HFF-Myc (cell line): Measurements from ENCODE around the gene CHRD.

ENCODE experiments used
- DNase-seq: peaks from one replicate; pipeline ENCODE4 v3.0.0-alpha.2; 2011; ENCODE audit warnings: low read depth; ENCODE audit errors: extremely low read depth
- H3K4me3 ChIP-seq: replicated peaks from 2 replicates; pipeline ENCODE4 v1.5.1; 2011; ENCODE audit warnings: low read depth, mild to moderate bottlenecking, control low read depth, low read length
- TF ChIP-seq, protein P1 (sequence below): IDR thresholded peaks from 2 replicates; pipeline ENCODE4 v1.5.1; 2012; ENCODE audit warnings: mild to moderate bottlenecking, low read depth, low read length, control low read depth; ENCODE audit errors: missing control alignments

Gene CHRD

DNA sequence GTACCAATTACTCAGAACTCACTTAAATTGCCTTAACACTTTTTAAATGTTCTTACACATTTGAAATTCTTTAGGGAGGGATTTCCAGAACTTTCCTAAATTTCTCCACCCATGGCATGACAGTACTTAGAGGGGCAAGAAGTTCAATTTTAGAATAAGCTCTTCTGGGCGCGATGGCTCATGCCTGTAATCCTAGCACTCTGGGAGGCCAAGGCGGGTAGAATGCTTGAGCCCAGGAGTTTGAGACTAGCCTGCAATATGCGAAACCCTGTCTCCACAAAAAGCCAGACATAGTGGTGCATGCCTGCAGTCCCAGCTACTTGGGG, 31.8 kb upstream of the CHRD start:
- TF ChIP-seq, protein P1, sequence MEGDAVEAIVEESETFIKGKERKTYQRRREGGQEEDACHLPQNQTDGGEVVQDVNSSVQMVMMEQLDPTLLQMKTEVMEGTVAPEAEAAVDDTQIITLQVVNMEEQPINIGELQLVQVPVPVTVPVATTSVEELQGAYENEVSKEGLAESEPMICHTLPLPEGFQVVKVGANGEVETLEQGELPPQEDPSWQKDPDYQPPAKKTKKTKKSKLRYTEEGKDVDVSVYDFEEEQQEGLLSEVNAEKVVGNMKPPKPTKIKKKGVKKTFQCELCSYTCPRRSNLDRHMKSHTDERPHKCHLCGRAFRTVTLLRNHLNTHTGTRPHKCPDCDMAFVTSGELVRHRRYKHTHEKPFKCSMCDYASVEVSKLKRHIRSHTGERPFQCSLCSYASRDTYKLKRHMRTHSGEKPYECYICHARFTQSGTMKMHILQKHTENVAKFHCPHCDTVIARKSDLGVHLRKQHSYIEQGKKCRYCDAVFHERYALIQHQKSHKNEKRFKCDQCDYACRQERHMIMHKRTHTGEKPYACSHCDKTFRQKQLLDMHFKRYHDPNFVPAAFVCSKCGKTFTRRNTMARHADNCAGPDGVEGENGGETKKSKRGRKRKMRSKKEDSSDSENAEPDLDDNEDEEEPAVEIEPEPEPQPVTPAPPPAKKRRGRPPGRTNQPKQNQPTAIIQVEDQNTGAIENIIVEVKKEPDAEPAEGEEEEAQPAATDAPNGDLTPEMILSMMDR: no peak
- DNase-seq: no peak

DNA sequence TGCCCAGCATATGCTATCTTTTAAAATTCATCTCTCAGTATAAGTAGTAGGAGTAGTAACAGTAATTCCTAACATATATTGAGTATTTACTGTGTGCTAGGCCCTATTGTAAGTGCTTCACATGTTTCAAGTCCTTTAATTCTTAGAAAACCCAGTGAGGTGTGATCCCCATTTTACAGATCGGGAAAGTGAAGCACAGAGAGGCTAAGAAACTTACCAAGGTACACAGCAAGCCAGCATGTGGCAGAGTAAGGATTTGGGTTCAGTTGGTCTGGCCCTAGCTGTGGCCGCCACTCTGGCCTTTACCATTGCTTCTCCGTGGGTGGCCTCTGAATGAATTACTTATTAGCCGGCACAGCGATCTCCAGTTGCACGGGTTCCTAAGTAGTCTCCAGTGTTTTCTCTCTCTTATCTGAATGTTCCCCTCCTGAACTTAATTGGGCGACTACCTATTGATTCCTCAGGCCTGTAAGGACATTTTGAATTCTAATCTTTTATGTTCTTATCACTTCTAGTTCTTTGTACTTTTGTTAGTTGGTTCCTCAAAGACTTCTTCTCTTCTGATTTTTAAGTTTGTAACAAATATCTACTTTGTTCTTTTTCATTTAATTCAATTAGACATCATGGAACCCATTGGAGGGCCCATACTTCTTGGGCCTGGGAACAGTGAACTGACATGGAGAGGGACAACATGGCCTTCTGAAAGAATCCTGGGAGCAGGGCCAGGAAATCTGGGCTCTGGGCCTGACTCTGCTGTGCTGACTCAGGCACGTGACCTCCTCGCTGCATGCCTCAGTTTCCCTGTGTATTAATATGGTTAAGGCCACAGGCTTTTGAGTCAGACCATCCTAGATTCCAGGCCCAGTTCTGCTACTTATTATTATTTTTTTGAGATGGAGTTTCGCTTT, 30.0 kb upstream of the CHRD start:
- TF ChIP-seq, protein P1: no peak
- H3K4me3 ChIP-seq: no peak overlapping the region
- no peak for DNase-seq

More for the DNA sequence above, 31.8 kb upstream of the CHRD start:
- H3K4me3 ChIP-seq: no peak overlapping the region

DNA sequence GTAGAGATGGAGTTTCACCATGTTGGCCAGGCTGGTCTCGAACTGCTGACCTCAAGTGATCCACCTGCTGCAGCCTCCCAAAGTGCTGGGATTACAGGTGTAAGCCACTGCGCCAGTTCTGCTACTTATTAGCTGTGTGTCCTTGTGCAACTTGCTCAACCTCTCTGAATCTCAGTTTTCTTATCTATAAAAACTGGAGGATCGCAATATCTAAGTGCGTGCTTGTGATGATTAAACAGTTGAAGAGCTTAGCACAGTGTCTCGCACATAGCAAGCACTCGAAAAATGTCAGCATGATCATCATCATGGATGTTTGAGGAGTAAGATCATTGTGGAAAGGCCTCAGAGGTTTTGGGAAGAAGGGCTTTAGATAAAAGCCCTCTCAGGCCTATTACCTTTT, 29.2 kb upstream of the CHRD start:
- TF ChIP-seq, protein P1: no peak
- no peak overlapping the region for H3K4me3 ChIP-seq
- DNase-seq: no peak

DNA sequence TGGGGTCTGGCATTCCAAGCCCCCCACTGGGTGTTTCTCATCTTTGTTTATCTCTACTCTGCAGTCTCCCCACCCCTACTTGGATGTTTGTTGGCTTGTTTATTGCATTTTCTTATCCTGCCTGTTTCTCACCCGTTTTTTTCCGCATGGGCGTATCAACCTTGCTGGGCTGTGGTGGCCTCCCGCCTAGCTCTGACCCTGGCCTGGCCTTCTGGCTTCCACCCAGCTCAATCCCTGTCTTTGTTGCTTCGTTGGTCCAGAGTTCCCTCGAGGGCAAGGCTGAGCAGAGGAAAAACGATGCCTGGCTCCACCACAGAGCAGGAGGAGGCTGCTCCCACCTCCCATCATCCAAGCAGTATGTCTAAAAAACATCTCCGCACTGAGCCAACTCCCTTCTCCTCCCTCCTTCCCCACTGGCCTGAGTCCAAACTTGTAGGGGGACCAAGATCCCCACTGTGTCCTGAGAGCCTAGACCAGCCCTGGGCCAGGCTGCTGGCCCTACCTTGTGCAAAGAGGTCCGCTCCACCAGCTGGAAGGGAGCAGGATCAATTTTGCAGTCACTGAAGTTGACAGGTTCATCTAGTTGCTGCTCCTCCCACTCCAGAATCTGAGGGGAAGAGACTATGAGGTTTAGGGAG, 28.2 kb upstream of the CHRD start:
- DNase-seq: no peak
- H3K4me3 ChIP-seq: no peak overlapping the region
- TF ChIP-seq, protein P1: no peak

DNA sequence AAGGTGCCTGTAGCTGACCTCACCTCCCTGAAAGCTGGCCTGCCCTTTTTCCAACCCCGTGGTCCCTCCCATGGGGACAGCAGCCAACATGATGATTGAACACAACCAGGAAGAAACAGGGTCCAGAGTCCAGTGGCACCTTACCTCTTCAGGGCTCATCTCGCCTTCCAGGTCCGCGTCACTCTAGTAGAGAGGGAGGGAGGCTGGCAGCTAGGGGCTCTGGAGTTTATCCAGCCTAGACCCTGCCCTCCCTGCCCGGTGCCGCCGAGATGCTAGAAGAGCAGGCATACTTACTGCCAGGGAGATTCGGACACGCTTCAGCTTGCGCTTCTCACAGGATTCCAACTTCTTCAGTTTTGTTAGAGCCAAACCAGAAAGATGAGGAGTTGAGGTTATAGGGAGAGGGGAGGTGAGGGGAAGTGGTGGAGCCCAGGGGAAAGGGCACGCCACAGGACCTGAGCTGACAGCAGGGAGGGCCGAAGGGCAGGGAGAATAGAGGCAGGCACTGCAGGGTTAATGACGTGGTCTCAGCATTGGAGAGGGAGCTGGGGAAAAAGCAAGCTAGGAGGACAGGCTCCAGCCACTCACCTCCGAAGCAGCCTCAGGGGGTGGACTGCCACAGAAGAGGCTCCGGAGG, 27.6 kb upstream of the CHRD start:
- TF ChIP-seq, protein P1: no peak
- H3K4me3 ChIP-seq: no peak overlapping the region
- DNase-seq: no peak

DNA sequence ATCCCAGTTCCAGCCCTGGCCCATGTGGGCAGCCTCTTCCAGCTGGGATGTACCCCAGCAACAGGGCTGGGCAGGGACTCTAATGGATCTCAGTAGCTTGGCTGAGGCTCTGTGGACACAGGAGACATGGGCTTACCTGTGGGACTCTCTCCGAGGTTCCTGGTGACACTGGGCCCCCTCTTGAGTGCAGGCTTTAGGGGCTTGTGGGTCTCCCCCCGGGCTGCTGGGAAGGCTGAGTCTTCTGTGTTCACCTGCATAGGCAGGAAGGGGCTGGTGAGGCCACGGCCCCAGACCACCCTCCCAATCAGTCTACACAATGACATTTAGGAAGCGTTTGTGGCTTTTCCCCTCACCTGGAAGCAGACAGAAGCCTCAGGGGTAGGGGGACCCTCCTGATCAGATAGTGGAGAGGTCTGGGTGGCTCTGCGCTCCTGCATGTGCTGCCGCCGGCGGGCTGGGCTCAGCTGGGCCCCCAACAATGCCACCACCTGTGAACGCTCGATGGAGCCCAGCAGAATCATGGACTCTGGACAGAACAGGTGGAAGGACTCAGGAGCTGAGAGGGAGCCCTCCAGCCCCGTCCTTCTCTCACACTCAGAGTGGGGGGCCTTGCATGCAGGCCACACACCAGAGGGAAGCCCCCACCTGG, 26.8 kb upstream of the CHRD start:
- DNase-seq: no peak
- TF ChIP-seq, protein P1: no peak
- H3K4me3 ChIP-seq: no peak overlapping the region
